Stimulated activated CD8-positive, alpha-beta memory T cell treated with anti-CD3 and anti-CD28 coated beads, Interleukin-2, amount 100 ng/mL, for 1 hour (primary cell): ENCODE measurements around the gene CLOCK.

ENCODE experiments used
- DNase-seq, 2 donors: peaks; one replicate each; pipeline ENCODE4 v3.0.0-alpha.2; 2020; ENCODE audit warnings: low read depth in 2 of 2

The CLOCK gene

GRCh38 chr4:55483315-55483714, 63.4 kb downstream of the CLOCK start:
- no peak for DNase-seq

- no peak for DNase-seq
Measured at GRCh38 chr4:55475394-55476243, 71.1 kb downstream of the CLOCK start.

- no peak for DNase-seq
Measured at GRCh38 chr4:55469979-55470378, 76.7 kb downstream of the CLOCK start.

- no peak for DNase-seq
Measured at GRCh38 chr4:55468724-55469123, 78.0 kb downstream of the CLOCK start.

GRCh38 chr4:55466001-55466400, 80.7 kb downstream of the CLOCK start:
- no peak for DNase-seq

- no peak for DNase-seq
Measured at GRCh38 chr4:55458611-55459010, 88.1 kb downstream of the CLOCK start.

- no peak for DNase-seq
Measured at GRCh38 chr4:55458164-55458563, 88.5 kb downstream of the CLOCK start.

GRCh38 chr4:55450566-55450965, 96.1 kb downstream of the CLOCK start:
- DNase-seq: no peak

- DNase-seq: no peak
Measured at GRCh38 chr4:55447831-55448230, 98.9 kb downstream of the CLOCK start.

GRCh38 chr4:55447108-55447708, 99.5 kb downstream of the CLOCK start:
- no peak for DNase-seq

GRCh38 chr4:55446578-55446922, 100.2 kb downstream of the CLOCK start:
- DNase-seq: no peak

- DNase-seq: no peak
Measured at GRCh38 chr4:55445921-55446577, 100.7 kb downstream of the CLOCK start.

- no peak for DNase-seq
Measured at GRCh38 chr4:55444827-55445226, 101.9 kb downstream of the CLOCK start.

GRCh38 chr4:55442541-55442940, 104.2 kb downstream of the CLOCK start:
- no peak for DNase-seq

GRCh38 chr4:55440786-55441185, 105.9 kb downstream of the CLOCK start:
- DNase-seq: no peak

- no peak for DNase-seq
Measured at GRCh38 chr4:55439023-55439422, 107.7 kb downstream of the CLOCK start.

- DNase-seq: no peak
Measured at GRCh38 chr4:55438314-55438713, 108.4 kb downstream of the CLOCK start.

GRCh38 chr4:55437823-55438222, 108.9 kb downstream of the CLOCK start:
- no peak for DNase-seq

- DNase-seq: no peak
Measured at GRCh38 chr4:55437356-55437796, 109.3 kb downstream of the CLOCK start.

- no peak for DNase-seq
Measured at GRCh38 chr4:55435141-55435841, 111.4 kb downstream of the CLOCK start.

- no peak for DNase-seq
Measured at GRCh38 chr4:55431710-55432336, 114.9 kb downstream of the CLOCK start.

- no peak for DNase-seq
Measured at GRCh38 chr4:55424791-55425190, 121.9 kb downstream of the CLOCK start.
